Measurements from ENCODE around the gene CARD16. TPM values are rescaled to one million over a fixed set of nuclear protein-coding genes. Genes with fewer than 3 reads are reported as not detected.

Gene CARD16
- polyA plus RNA-seq, 1 of the 3 experiments (the other 2 are of a cell fraction), result not detected

GRCh38 chr11:105045676-105046296 is 651 bp upstream of the CARD16 start:
- no peaks in the 10 kb centered on the region for H3K9me2 ChIP-seq
- ChIA-PET CTCF (no interaction called here), POLR2A (no interaction called here)
- H3K9ac ChIP-seq, result no peak overlapping the region
- H3K27me3 ChIP-seq (ENCODE audit: insufficient read depth), result no peaks in the 10 kb centered on the region
- H3K79me2 ChIP-seq (ENCODE audit: insufficient read depth), result no peaks in the 10 kb centered on the region
- H3K27ac ChIP-seq (ENCODE audit: low read depth in 2 of 2, low read length in 1 of 2), result no peak overlapping the region
- H3K4me2 ChIP-seq, result no peak overlapping the region
- no peaks in the 10 kb centered on the region for H3K36me3 ChIP-seq (replicated peaks in 1 of 2; ENCODE audit: control insufficient read depth in 1 of 2, insufficient read depth in 2 of 2, low read length in 1 of 2)
- no peaks in the 10 kb centered on the region for H3K4me1 ChIP-seq (ENCODE audit: control insufficient read depth in 1 of 2, insufficient read depth in 2 of 2, low read depth in 1 of 2, low read length in 1 of 2)
- H3F3A ChIP-seq (replicated peaks; ENCODE audit: insufficient read depth), result no peaks in the 10 kb centered on the region
- no peaks in the 10 kb centered on the region for H4K20me1 ChIP-seq (ENCODE audit: insufficient read depth)
- DNase-seq, result no peak
- H3K9me3 ChIP-seq, result no peaks in the 10 kb centered on the region
- H3K4me3 ChIP-seq (ENCODE audit: low read depth in 2 of 2, low read length in 1 of 2), result no peak overlapping the region
- H2AFZ ChIP-seq (ENCODE audit: low read depth), result no peak overlapping the region
- WGBS (ENCODE audit: low lambda C conversion rate), result 90% methylated on average over 5 of the region's 5 CpGs
- TF ChIP-seq GATA2 (CRISPR knock-in tag; IDR thresholded peaks at IDR 0.05) (no peak), CHD2 (IDR thresholded peaks at IDR 0.05; ENCODE audit: low read length, partially characterized antibody) (no peak), POLR2AphosphoS5 (IDR thresholded peaks at IDR 0.05; ENCODE audit: low read depth, low read length) (no peak), EZH2phosphoT487 (IDR thresholded peaks at IDR 0.05; ENCODE audit: borderline replicate concordance, low read depth) (no peak), ELF1 (IDR thresholded peaks at IDR 0.05) (no peak), RAD21 (IDR thresholded peaks at IDR 0.05; ENCODE audit: low read length) (no peak), FOXJ3 (CRISPR knock-in tag; IDR thresholded peaks at IDR 0.05) (no peak), RXRA (IDR thresholded peaks at IDR 0.05; ENCODE audit: borderline replicate concordance, low read depth) (no peak), MAX (IDR thresholded peaks at IDR 0.05; ENCODE audit: low read depth) (no peak), JUND (IDR thresholded peaks at IDR 0.05) (no peak), GABPA (IDR thresholded peaks at IDR 0.05; ENCODE audit: low read depth) (no peak), FOSL2 (IDR thresholded peaks at IDR 0.05; ENCODE audit: borderline replicate concordance, low read depth) (no peak), NRF1 (IDR thresholded peaks at IDR 0.05; ENCODE audit: low read depth, low read length) (no peak), CTCF (IDR thresholded peaks at IDR 0.05) (no peak), IRF3 (IDR thresholded peaks at IDR 0.05; ENCODE audit: low read depth, low read length) (no peak), PBX3 (IDR thresholded peaks at IDR 0.05) (no peak), USF2 (IDR thresholded peaks at IDR 0.05; ENCODE audit: borderline replicate concordance, low read depth, low read length) (no peak)
- TF ChIP-seq, protein P1, sequence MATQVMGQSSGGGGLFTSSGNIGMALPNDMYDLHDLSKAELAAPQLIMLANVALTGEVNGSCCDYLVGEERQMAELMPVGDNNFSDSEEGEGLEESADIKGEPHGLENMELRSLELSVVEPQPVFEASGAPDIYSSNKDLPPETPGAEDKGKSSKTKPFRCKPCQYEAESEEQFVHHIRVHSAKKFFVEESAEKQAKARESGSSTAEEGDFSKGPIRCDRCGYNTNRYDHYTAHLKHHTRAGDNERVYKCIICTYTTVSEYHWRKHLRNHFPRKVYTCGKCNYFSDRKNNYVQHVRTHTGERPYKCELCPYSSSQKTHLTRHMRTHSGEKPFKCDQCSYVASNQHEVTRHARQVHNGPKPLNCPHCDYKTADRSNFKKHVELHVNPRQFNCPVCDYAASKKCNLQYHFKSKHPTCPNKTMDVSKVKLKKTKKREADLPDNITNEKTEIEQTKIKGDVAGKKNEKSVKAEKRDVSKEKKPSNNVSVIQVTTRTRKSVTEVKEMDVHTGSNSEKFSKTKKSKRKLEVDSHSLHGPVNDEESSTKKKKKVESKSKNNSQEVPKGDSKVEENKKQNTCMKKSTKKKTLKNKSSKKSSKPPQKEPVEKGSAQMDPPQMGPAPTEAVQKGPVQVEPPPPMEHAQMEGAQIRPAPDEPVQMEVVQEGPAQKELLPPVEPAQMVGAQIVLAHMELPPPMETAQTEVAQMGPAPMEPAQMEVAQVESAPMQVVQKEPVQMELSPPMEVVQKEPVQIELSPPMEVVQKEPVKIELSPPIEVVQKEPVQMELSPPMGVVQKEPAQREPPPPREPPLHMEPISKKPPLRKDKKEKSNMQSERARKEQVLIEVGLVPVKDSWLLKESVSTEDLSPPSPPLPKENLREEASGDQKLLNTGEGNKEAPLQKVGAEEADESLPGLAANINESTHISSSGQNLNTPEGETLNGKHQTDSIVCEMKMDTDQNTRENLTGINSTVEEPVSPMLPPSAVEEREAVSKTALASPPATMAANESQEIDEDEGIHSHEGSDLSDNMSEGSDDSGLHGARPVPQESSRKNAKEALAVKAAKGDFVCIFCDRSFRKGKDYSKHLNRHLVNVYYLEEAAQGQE (IDR thresholded peaks at IDR 0.05; ENCODE audit: low read depth, low read length), result no peak

All from SK-N-SH (cell line).